ENCODE results near the gene AMER2.

- no peak for TF ChIP-seq EZH2phosphoT487 (IDR thresholded peaks at IDR 0.05; ENCODE audit: low read length)
- TF ChIP-seq CTCF (IDR thresholded peaks at IDR 0.05; ENCODE audit: low read length), result no peak
- TF ChIP-seq EZH2 (optimal IDR thresholded peaks at IDR 0.05; ENCODE audit: low read depth, low read length), result no peak
Observed at GRCh38 chr13:25147638-25148401, 24.3 kb downstream of the AMER2 start.

All from MM.1S (cell line).